HFF-Myc (cell line): ENCODE measurements around the gene STAG1.
"Not testable (repeated sequence)": the region's sequence is repeated elsewhere in the genome, so short reads cannot be mapped to it uniquely, and the experiment has no call there.

Experiments used
- DNase-seq: peaks from one replicate; pipeline ENCODE4 v3.0.0-alpha.2; 2011; ENCODE audit warnings: low read depth; ENCODE audit errors: extremely low read depth
- H3K4me3 ChIP-seq: replicated peaks from 2 replicates; pipeline ENCODE4 v1.5.1; 2011; ENCODE audit warnings: low read depth, mild to moderate bottlenecking, control low read depth, low read length
- TF ChIP-seq, protein P1 (sequence below): IDR thresholded peaks from 2 replicates; pipeline ENCODE4 v1.5.1; 2012; ENCODE audit warnings: mild to moderate bottlenecking, low read depth, low read length, control low read depth; ENCODE audit errors: missing control alignments

The STAG1 gene

DNA sequence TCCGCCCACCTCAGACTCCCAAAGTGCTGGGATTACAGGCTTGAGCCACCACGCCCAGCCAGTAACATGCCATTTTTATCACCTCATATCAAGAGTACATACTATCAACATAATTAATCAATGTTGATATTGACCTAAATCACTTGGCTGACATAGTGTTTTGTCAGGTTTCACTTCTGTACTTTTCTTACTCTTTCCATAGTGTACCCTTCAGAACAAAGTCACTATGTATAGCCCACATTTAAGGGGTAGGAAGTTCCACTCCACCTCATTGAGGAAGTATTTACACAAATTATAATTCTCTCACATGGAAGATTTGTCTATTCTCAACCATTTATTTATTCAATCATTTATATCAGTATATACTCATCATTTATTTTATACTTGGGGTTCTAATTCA, 145.2 kb downstream of the STAG1 start:
- TF ChIP-seq, protein P1, sequence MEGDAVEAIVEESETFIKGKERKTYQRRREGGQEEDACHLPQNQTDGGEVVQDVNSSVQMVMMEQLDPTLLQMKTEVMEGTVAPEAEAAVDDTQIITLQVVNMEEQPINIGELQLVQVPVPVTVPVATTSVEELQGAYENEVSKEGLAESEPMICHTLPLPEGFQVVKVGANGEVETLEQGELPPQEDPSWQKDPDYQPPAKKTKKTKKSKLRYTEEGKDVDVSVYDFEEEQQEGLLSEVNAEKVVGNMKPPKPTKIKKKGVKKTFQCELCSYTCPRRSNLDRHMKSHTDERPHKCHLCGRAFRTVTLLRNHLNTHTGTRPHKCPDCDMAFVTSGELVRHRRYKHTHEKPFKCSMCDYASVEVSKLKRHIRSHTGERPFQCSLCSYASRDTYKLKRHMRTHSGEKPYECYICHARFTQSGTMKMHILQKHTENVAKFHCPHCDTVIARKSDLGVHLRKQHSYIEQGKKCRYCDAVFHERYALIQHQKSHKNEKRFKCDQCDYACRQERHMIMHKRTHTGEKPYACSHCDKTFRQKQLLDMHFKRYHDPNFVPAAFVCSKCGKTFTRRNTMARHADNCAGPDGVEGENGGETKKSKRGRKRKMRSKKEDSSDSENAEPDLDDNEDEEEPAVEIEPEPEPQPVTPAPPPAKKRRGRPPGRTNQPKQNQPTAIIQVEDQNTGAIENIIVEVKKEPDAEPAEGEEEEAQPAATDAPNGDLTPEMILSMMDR = no peak
- H3K4me3 ChIP-seq = no peak overlapping the region
- DNase-seq = no peak

DNA sequence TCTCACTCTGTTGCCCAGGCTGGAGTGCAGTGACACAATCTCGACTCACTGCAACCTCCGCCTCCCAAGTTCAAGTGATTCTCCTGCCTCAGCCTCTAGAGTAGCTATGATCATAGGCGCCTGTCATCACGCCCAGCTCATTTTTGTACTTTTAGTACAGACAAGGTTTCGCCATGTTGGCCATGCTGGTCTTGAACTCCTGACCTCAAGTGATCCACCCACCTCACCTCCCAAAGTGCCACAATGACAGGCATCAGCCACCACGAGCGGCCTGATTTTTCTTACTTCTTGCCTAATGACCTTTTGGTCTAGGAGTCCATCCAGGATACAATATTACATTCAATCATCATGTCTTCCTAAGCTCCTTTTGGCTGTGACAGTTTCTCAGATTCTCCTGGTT, 146.0 kb downstream of the STAG1 start:
- not testable (repeated sequence) for H3K4me3 ChIP-seq

DNA sequence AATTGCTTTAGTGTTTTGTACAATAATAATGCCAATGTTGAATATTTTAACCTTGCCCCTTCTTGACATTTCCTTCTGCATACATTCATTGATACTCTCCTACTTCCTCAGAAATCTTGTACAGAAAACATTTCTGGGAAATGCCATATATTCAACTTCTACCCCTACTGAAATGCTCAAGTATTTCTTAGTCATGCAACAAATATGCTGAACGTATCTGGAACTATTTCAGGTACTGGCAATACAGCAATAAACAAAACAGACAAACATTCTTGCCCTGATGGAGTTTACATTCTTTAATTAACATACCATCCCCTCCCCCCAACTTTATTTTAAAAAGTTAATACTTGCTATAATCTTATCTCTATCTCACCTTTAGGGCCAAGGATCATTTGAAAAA, 147.2 kb downstream of the STAG1 start:
- no peak for DNase-seq
- H3K4me3 ChIP-seq = no peak overlapping the region
- TF ChIP-seq, protein P1 = no peak

More for the DNA sequence above, 146.0 kb downstream of the STAG1 start:
- not testable (repeated sequence) for DNase-seq

DNA sequence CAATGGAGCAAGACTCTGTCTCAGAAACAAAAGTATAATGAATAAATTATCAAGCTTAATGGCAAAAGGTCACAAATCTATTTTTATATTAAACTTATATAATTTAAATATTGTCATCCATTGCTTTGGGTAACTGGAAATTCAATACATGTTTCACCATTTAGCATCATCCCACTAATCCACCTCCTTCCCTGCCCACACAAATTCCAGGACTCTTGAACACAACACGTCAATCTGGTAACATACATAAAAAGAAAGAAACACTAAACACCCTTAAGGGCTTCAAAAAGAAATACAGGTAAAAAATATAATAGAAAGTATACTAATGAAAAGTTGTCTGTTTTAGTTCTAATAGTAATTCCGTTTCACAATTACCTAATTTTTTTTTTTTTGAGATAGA, 149.4 kb downstream of the STAG1 start:
- DNase-seq = no peak
- no peak overlapping the region for H3K4me3 ChIP-seq
- TF ChIP-seq, protein P1 = no peak

DNA sequence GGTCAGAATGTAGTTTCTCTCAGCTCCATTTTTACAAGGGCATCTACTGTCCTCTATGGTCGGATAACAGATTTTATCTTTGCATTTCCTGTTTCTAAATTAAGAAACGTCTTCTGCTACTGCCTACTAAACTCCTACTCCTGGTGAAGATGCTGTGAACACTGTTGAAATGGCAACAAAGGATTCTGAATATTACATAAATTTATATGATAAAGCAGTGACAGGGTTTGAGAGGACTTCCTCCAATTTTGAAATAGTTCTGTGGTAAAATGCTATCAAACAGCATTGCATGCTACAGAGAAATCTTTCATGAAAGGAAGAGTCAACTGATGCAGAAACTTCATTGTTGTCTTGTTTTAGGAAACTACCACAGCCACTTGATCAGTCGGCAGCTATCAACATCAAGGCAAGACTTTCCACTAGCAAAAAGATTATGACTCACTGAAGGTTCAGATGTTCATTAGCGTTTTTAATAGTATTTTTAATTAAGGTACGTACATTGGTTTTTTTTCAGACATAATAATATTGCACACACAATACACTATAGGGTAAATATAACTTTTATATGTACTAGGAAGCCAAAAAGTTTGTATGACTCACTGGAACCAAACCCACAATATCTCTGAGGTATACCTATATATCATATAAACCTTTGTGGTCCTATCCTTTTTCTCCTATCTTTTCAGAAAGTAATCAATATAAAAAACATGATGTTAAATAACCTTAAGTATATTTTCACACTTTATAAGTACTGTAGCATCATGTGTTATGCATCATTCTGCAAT, 156.1 kb downstream of the STAG1 start:
- H3K4me3 ChIP-seq = no peak overlapping the region
- DNase-seq = no peak

DNA sequence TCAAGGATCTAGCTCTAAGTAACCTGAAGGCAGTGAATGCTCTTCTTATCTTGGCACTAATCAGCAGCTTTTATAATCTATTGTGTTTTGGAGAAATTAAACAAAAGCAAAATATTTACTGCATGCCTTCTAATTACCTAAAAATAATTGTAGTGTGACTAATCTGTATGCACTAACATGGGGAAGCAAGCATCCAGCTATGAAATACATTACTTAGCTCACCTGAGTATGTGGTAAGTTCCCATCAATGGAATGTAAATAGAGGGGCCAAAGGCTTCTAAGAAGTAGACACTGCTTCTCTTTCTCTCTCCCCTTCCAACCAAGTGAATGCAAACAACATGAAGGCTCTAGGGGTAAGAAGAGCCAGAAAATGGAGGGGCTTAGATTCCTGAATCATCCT, 165.6 kb downstream of the STAG1 start:
- TF ChIP-seq, protein P1 = no peak
- no peak overlapping the region for H3K4me3 ChIP-seq
- no peak for DNase-seq

More for the DNA sequence above, 156.1 kb downstream of the STAG1 start:
- TF ChIP-seq, protein P1 = no peak

DNA sequence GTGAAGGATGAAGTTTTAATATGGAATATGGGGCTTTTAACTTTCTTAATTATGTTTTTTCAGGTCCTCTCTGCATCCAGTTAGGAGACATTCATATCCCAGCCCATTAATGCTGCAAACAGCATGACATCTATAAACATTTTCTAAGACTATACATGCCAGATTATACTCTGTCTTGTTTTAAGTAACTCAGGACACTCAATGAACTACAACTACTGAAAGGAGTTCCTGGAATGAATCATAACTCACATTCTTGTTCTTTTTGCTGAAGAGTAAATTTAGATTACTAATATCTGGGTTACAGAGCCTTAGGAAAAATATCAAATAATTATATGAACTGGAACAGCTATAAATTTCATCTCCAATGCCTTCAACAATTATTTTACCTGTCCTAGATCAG, 167.4 kb downstream of the STAG1 start:
- TF ChIP-seq, protein P1 = no peak
- no peak for DNase-seq
- H3K4me3 ChIP-seq = no peak overlapping the region
